KOPT-K1 (cell line): ENCODE measurements around the gene NDUFA8.
"Not testable (repeated sequence)": the region's sequence is repeated elsewhere in the genome, so short reads cannot be mapped to it uniquely, and the experiment has no call there.

ENCODE experiments used
- H3K27ac ChIP-seq: fragments of 200-600 bp; sonication (generic); 2 replicates; pipeline ENCODE4 v1.5.1; 2016; ENCODE audit warnings: antibody characterized with exemption, mild to moderate bottlenecking, low read depth, low read length; ENCODE audit not compliant: poor library complexity, severe bottlenecking
- H3K36me3 ChIP-seq: fragments of 200-600 bp; sonication (generic); 2 replicates; pipeline ENCODE4 v1.5.1; 2017; ENCODE audit warnings: antibody characterized with exemption, mild to moderate bottlenecking, low read length, moderate library complexity; ENCODE audit not compliant: insufficient read depth
- H3K9me3 ChIP-seq: fragments of 200-600 bp; sonication (generic); 2 replicates; pipeline ENCODE4 v1.5.1; 2017; ENCODE audit warnings: antibody characterized with exemption, low read length, mild to moderate bottlenecking; ENCODE audit not compliant: insufficient read depth, poor library complexity, severe bottlenecking

NDUFA8 gene

DNA sequence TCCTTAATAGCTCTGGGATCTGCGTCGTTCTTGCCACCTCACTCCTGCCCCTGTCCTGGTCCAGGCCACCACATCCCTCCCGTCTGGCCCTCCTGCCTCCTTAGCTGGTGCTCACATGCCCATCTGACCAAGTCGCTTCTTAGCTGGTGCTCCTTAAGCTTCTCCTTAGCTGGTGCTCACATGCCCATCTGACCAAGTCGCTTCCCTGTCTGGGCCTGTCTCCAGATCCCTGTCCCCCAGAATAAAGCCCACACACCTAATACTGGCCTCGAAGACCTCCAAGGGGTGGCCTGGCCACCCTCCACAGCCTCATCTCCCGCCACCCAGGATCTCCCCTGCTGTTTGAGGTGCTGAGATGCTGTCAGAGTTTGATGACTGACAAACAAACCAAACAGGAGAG is 35.1 kb downstream of the NDUFA8 start:
- Histone ChIP-seq H3K9me3 (no peaks in the 10 kb centered on the region), H3K36me3 (no peaks in the 10 kb centered on the region), H3K27ac (no peak overlapping the region)

DNA sequence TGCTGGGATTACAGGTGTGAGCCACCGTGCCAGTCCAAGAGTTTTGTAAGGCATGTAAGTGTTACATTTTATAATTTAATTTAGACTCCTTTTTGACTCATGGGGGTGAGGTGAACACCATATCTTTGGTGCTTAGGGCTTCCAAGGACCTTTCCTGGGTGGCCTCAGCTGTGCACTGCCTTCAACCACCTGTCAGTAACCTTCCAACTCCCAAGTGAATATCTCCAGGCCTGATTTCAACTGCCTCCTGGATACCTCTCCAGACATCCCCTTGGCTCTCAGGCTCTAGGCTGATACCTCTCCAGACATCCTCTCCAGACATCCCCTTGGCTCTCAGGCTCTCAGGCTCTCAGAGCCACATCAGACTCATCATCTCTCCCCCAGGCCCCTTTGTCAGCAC is 35.5 kb downstream of the NDUFA8 start:
- H3K36me3 ChIP-seq: no peaks in the 10 kb centered on the region
- H3K27ac ChIP-seq: no peak overlapping the region
- no peaks in the 10 kb centered on the region for H3K9me3 ChIP-seq

DNA sequence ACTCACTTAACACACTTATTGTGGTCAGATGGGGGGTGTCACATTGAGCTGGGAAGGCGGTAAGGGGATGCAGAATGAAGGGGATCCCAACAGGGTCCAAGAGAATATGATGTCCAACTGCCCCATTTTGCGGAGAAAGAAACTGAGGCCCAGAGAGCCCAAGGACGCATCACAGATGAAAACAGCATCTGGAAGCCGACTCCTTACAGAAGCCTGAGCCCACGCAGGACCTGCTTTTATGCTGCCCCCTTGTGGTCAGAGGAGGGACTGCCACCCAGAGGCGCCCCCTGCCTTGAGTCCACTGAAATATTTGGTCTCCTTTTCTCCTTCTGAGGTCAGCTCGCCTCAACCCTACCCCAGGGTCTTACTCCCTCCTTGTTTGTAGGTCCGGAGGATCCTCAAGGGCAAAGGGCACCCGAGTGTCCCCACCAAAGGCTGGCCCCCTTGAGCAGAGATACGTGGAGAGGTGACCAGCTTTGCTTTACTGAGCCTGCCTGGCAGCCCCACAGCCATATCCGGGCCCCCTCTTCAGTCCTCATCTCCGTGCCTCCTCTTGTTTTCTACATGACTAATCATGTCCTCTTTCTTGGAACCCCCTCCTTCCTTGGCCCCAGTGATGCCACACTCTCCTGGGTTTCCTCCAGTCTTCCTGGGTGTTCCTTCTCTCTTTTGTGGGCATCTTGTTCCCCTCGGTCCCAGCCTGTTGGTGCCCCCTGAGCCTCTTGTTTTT is 36.5 kb downstream of the NDUFA8 start:
- Histone ChIP-seq H3K27ac (no peak overlapping the region), H3K36me3 (no peaks in the 10 kb centered on the region), H3K9me3 (no peaks in the 10 kb centered on the region)

DNA sequence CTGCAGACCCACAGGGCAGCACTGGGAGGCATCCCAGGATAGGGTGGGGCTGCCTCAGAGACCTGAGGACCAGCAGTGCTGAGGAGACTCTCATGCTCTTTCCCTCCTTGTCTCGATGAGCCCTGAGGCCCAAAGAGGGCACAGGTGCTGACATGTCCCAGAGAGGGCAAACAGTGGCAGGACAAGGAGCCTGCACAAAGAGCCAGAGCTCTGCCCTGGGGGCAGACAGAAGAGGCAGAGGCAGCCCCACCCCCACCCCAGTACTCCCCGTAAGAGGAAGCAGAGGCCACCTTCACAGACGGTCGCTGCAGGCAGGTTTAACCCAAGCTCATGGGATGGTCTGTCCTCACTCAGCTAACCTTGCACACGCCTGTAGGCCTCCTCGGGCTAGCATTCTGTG is 37.1 kb downstream of the NDUFA8 start:
- no peak overlapping the region for H3K27ac ChIP-seq
- H3K36me3 ChIP-seq: no peaks in the 10 kb centered on the region
- H3K9me3 ChIP-seq: no peaks in the 10 kb centered on the region

DNA sequence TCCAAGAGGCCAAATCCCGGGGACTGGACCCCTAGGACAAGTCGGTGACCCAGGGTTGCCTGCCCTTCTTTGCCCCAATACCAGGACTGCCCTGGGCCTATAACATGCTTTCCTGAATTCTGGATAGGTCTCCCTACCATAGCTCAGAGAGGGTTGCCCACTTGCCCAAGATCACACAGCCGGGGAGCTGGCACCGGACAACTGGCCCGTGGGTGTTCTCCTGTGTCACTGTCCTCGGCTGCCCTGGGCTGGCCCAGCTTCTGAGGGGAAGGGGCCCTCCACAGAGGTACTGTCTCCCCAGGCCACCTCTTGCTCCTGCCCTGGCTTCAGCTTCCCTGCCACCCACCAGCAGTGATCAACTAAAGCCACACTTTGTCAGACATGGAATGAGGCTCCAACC is 37.6 kb downstream of the NDUFA8 start:
- Histone ChIP-seq H3K9me3 (no peaks in the 10 kb centered on the region), H3K36me3 (no peaks in the 10 kb centered on the region), H3K27ac (no peak overlapping the region)

DNA sequence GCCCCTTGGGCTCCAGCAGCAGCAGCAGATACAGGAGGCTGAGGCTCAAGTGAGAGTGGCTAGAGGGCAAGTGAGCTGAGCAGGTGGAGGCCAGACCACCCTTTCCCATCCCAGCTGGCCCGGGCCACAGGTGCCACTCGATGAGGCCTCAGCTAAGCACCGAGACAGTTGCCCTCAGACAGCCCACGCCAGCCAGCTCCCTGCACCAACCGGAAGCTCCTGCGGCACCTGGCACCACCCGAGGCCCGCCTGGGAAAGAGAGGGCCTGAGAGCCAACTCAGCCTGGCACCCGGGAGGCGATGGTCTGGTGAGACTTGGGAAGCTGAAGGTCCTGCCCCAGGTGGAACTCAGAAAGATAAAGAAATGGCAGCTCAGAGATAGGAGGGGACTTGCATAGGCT is 38.2 kb downstream of the NDUFA8 start:
- no peaks in the 10 kb centered on the region for H3K9me3 ChIP-seq
- no peak overlapping the region for H3K27ac ChIP-seq
- H3K36me3 ChIP-seq: no peaks in the 10 kb centered on the region

DNA sequence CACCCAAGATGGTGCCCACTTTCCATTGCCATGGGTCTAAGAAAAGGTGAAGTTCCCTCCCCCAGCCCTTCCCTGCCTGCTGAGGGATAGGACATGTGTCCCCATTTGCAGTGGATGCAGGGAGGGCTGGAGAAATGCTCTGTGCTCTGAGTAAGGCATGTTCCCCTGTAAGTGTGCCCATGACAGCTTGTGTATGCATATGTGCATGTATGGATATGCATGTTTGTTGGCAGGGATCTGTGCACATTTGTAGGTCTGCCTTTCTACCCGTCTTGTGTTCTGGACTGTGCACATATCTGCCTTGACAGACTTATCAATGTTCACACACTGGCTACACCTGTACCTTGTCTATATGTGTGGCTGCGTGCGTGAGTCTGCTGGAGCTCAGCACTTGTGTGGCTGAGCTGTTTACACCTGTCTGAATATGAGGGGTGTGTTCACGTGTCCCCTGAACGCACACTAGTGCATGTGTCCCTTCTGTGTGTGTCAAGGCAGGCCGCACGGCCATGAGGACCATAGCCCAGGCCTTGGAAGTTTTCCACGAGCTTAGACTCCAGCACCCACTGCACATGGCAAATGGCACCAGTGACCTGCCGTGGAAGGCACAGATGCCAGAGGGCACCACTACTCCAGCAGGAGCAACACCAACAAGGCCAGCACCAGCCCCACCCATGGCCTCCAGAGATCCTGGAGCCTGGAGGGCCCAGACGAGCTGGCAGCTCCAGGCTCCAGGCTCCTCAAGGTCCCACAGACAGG is 39.1 kb downstream of the NDUFA8 start:
- H3K36me3 ChIP-seq: no peaks in the 10 kb centered on the region
- H3K9me3 ChIP-seq: no peaks in the 10 kb centered on the region
- no peak overlapping the region for H3K27ac ChIP-seq

DNA sequence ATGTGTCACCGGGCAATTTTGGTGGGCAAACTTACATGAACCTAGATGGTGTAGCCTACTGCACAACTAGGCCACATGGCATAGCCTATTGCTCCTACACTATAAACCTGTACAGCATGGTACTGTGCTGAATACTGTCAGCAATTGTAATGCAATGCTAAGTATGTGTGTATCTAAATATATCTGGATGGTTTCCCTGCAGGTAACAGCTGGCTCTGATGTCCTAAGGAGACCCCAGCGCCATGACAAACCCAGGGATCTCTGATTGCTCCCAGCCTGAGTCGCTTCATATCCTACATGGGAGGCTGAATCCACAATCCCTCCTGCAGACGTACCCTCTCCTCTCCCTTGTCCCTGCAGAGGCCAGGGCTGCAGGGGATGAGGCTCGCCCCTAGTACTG is 39.9 kb downstream of the NDUFA8 start:
- Histone ChIP-seq H3K9me3 (no peaks in the 10 kb centered on the region), H3K36me3 (no peaks in the 10 kb centered on the region), H3K27ac (no peak overlapping the region)

DNA sequence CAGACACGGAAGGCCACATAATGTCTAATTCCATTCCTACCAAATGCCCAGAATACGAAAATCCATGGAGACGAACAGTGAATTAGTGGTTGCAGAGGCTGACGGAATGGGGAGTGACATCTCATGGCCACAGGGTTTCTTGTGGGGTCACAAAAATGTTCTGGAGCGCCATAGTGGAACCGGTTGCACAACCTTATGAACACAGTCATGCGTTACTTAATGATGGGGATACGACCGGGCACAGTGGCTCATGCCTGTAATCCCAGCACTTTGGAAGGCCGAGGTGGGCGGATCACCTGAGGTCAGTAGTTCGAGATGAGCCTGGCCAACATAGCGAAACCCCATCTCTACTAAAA is 40.4 kb downstream of the NDUFA8 start:
- no peaks in the 10 kb centered on the region for H3K36me3 ChIP-seq
- H3K27ac ChIP-seq: no peak overlapping the region
- H3K9me3 ChIP-seq: no peaks in the 10 kb centered on the region

DNA sequence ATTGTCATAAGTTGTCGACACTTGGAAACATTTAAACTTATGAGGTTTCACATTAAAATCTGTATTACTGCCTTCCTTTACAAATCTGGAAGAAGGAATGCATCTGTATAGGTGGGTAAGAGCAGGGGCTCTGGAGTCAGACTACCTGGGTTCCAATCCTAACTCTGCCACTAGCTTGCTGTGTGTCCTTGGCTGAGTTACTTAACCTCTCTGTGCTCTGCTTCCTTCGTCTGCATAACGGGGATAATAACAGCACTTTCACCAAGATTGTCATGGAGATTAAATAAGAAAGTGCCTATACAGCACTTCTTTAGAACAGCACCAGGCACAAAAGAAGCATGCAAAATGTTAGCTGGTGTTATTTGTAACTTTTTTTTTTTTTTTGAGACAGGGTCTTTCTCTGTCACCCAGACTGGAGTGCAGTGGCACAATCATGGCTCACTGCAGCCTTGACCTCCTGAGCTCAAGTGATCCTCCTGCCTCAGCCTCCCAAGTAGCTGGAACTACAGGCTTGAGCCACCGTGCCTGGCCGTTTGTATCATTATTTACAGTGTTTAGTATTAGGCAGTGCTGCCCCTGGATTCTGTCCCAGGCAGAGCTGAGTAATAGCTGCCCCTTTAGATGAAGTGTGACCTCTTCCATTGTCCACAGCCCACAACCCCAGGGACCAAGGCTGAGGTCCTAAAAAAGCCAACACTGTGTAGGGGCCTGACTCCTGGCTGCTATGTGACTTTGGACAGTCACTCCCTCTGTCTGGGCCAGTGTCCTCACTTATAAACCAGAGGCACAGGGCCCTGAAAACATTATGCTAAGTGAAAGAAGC is 41.0 kb downstream of the NDUFA8 start:
- no peak overlapping the region for H3K27ac ChIP-seq
- no peaks in the 10 kb centered on the region for H3K9me3 ChIP-seq
- no peaks in the 10 kb centered on the region for H3K36me3 ChIP-seq

DNA sequence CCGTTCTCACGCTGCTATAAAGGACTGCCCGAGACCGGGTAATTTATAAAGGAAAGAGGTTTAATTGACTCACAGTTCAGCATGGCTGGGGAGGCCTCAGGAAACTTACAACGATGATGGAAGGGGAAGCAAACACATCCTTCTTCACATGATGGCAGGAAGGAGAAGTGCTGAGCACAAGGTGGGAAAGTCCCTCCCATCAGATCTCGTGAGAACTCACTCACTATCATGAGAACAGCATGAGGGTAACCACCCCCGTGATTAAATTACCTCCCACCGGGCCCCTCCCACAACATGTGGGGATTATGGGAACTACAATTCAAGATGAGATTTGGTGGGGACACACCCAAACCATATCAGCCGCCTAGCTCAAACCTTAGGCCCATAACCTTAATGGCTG is 42.3 kb downstream of the NDUFA8 start:
- not testable (repeated sequence) for H3K36me3 ChIP-seq, H3K27ac ChIP-seq, H3K9me3 ChIP-seq

DNA sequence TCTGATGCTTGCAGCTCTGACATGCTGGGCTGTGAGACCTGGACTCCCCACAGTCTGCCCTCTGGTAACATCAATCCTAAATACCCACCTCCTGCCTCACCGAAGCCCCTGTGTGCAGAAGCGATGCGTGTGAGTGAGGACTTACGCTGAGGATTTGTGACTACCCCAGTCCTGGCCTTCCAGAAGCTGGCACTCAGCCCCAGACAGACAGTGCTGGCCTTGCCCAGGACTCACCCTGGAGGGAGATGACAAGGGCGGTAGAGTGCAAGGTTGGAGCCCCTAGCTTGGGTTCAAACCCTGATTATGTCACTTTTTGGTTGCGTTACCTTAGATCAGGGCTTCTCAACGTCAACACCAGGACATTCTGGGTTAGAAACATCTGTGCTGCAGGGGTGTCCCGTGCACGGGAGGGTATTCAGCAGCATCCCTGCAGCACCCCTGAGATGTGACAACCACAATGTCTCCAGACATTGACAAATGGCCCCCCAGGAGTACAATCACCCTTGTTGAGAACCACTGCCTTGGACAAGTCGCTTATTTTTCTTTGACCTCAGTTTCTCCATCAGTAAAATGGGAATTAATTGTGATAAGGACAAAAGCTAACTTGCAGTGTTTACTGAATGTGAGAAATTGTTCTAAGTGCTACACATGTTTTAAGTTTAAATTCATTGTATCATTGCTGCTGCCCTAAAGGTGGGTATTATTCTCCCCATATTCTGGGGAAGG is 43.0 kb downstream of the NDUFA8 start:
- Histone ChIP-seq H3K27ac (no peak overlapping the region), H3K9me3 (no peaks in the 10 kb centered on the region), H3K36me3 (no peaks in the 10 kb centered on the region)

DNA sequence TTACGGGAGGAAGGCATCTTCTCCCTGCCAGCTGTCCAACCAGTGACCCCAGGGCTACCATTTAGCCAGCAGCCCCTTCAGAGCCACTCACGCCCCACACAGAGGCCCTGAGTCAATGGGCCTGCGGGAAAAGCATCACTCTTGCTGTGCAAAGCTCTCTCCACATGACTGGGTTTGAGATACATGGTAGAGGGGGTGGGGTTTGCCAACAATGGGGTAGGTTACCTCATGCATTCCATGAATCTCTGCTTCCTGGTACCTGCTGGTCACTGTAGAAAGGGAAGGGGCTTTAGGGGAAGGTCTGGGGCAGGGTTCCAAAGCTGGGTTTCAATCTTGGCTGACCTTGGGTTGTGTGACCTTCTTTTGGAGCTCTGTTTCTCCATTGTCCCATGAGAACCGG is 43.5 kb downstream of the NDUFA8 start:
- H3K9me3 ChIP-seq: no peaks in the 10 kb centered on the region
- H3K36me3 ChIP-seq: no peaks in the 10 kb centered on the region
- no peak overlapping the region for H3K27ac ChIP-seq

DNA sequence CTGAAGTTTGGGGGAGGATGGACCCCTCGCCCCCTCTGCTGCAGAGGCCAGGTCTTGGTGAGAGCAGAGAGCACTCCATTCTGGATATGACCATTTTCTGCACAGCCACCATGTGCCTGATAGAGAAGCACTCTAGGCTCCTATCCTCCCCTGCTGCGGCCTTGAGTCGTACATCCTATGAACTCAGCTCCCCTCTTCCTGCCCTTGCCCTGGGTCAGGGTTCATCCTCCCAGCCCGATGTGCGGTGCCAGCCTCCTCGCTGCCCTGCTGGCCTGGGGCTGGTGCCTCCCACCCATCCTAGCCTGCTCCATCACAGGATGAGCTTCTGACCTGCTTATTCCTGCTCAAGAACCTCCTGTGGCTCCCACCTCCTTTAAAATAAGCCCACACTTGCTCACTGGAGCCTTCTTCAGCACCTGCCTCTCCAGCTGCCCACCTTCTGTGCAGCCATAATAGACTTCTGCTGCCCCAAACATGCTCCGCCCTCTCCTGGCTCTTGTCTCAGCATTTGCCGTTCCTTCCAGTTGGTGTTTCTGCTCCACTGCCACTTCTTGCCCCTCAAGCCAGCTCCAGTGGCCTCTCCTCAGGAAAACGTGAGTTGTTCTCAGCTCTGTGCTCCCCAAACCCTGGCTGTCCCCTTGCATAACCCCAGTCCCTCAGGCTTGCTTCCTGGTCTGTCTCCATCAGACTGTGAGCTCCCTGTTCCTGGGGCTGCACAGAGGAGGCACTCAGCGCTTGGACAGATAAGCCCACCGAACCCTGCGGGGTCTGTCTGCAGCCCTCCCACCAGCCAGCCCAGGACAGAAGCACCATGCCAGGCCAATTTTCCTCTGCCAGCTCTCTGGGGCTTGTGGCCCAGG is 44.2 kb downstream of the NDUFA8 start:
- H3K36me3 ChIP-seq: no peaks in the 10 kb centered on the region
- no peak overlapping the region for H3K27ac ChIP-seq
- no peaks in the 10 kb centered on the region for H3K9me3 ChIP-seq
